HFFc6 (cell line): ENCODE measurements around the gene PAFAH1B1. TPM values are rescaled to one million over a fixed set of nuclear protein-coding genes. Genes with fewer than 3 reads are reported as not detected.
"Not testable (repeated sequence)": the region's sequence is repeated elsewhere in the genome, so short reads cannot be mapped to it uniquely, and the experiment has no call there.

Source experiments
- DNase-seq: peaks from one replicate; pipeline ENCODE4 v3.0.0-alpha.2; 2018
- H3K27ac Mint-ChIP-seq: 2 replicates; pipeline ENCODE4 v1.8.0; 2020; ENCODE audit warnings: mild to moderate bottlenecking, mixed read lengths
- H3K27me3 Mint-ChIP-seq: 2 replicates; pipeline ENCODE4 v1.8.0; 2021; ENCODE audit warnings: mild to moderate bottlenecking, moderate library complexity, mixed read lengths; ENCODE audit not compliant: insufficient read depth
- H3K36me3 Mint-ChIP-seq: 2 replicates; pipeline ENCODE4 v1.8.0; 2021; ENCODE audit warnings: low read depth, mixed read lengths
- H3K4me1 Mint-ChIP-seq: 2 replicates; pipeline ENCODE4 v1.8.0; 2020; ENCODE audit warnings: low read depth, mixed read lengths
- H3K4me3 Mint-ChIP-seq: 2 replicates; pipeline ENCODE4 v1.8.0; 2020; ENCODE audit warnings: mild to moderate bottlenecking, moderate library complexity, mixed read lengths
- H3K9me3 Mint-ChIP-seq: 2 replicates; pipeline ENCODE4 v1.8.0; 2020; ENCODE audit warnings: mild to moderate bottlenecking, mixed read lengths
- CTCF ChIP-seq: fragments of 200-600 bp; sonication (generic); IDR thresholded peaks from 2 replicates; pipeline ENCODE4 v1.5.0; 2021; ENCODE audit warnings: antibody characterized with exemption, mild to moderate bottlenecking
- total RNA-seq, 6 experiments: library from RNA; stranded (reverse); fragmentation: NEBNext Ultra II Directional; extraction: Animal tissue kit (Norgen Biotek cat#: 25700); gene quantifications; 2 replicates in 1 of 6; 3 replicates in 5 of 6; pipeline ENCODE4 v1.2.3, GENCODE V29; 2021

Gene PAFAH1B1
- total RNA-seq, 6 experiments from 2014 or later = 159 to 186 (median 167) TPM

- peaks cover 43% of the 10 kb centered on the region for H3K36me3 Mint-ChIP-seq
- no peak overlapping the region for H3K27ac Mint-ChIP-seq
- 0 out of 2 replicates have a peak, but pooled peaks cover 4% of the 10 kb centered on the region for H3K9me3 Mint-ChIP-seq
- peaks cover 12% of the 10 kb centered on the region; the same call in 1 of the 2 replicates for H3K4me1 Mint-ChIP-seq
- no peak for DNase-seq
- no peak for TF ChIP-seq CTCF
- H3K4me3 Mint-ChIP-seq = no peak overlapping the region
- H3K27me3 Mint-ChIP-seq = 0 out of 2 replicates have a peak, but pooled peaks cover 3% of the 10 kb centered on the region
Measured at GRCh38 chr17:2672026-2672425, 78.6 kb downstream of the PAFAH1B1 start.

GRCh38 chr17:2679247-2679646 lies 85.8 kb downstream of the PAFAH1B1 start:
- H3K4me1 Mint-ChIP-seq, H3K9me3 Mint-ChIP-seq, DNase-seq, H3K27ac Mint-ChIP-seq, H3K4me3 Mint-ChIP-seq, H3K27me3 Mint-ChIP-seq: not testable (repeated sequence)
- peaks cover 62% of the 10 kb centered on the region for H3K36me3 Mint-ChIP-seq

- DNase-seq = no peak
- TF ChIP-seq CTCF = no peak
- H3K4me1 Mint-ChIP-seq = peaks cover 2% of the 10 kb centered on the region
- no peak overlapping the region for H3K27ac Mint-ChIP-seq
- H3K9me3 Mint-ChIP-seq = no peaks in the 10 kb centered on the region
- no peak overlapping the region for H3K4me3 Mint-ChIP-seq
- H3K36me3 Mint-ChIP-seq = peaks cover 58% of the 10 kb centered on the region
- H3K27me3 Mint-ChIP-seq = peaks cover 2% of the 10 kb centered on the region; the same call in 1 of the 2 replicates
Measured at GRCh38 chr17:2680961-2681360, 87.5 kb downstream of the PAFAH1B1 start.

GRCh38 chr17:2681650-2682049 lies 88.2 kb downstream of the PAFAH1B1 start:
- Mint-ChIP-seq H3K9me3 (no peaks in the 10 kb centered on the region), H3K4me1 (peaks cover 9% of the 10 kb centered on the region), H3K36me3 (peaks cover 55% of the 10 kb centered on the region), H3K27ac (0 out of 2 replicates have a peak overlapping the region, but pooled peaks have one; percentile 46), H3K27me3 (peaks cover 2% of the 10 kb centered on the region; the same call in 1 of the 2 replicates), H3K4me3 (no peak overlapping the region)
- TF ChIP-seq CTCF = no peak
- DNase-seq = no peak

- no peak for TF ChIP-seq CTCF
- Mint-ChIP-seq H3K27ac (no peak overlapping the region), H3K36me3 (peaks cover 49% of the 10 kb centered on the region), H3K4me1 (peaks cover 16% of the 10 kb centered on the region), H3K27me3 (peaks cover 7% of the 10 kb centered on the region), H3K4me3 (no peak overlapping the region), H3K9me3 (no peaks in the 10 kb centered on the region; the same call in 1 of the 2 replicates)
- no peak for DNase-seq
Measured at GRCh38 chr17:2682176-2682938, 88.9 kb downstream of the PAFAH1B1 start.

- TF ChIP-seq CTCF = no peak
- H3K27ac Mint-ChIP-seq = peak overlapping the region; percentile 62
- peaks cover 48% of the 10 kb centered on the region for H3K36me3 Mint-ChIP-seq
- H3K4me3 Mint-ChIP-seq = no peak overlapping the region
- H3K27me3 Mint-ChIP-seq = peaks cover 23% of the 10 kb centered on the region
- peaks cover 1% of the 10 kb centered on the region; the same call in 1 of the 2 replicates for H3K9me3 Mint-ChIP-seq
- no peak for DNase-seq
- H3K4me1 Mint-ChIP-seq = peaks cover 21% of the 10 kb centered on the region
Measured at GRCh38 chr17:2683912-2684311, 90.5 kb downstream of the PAFAH1B1 start.
